ENCODE data around the gene INPP4A.

The INPP4A gene

DNA sequence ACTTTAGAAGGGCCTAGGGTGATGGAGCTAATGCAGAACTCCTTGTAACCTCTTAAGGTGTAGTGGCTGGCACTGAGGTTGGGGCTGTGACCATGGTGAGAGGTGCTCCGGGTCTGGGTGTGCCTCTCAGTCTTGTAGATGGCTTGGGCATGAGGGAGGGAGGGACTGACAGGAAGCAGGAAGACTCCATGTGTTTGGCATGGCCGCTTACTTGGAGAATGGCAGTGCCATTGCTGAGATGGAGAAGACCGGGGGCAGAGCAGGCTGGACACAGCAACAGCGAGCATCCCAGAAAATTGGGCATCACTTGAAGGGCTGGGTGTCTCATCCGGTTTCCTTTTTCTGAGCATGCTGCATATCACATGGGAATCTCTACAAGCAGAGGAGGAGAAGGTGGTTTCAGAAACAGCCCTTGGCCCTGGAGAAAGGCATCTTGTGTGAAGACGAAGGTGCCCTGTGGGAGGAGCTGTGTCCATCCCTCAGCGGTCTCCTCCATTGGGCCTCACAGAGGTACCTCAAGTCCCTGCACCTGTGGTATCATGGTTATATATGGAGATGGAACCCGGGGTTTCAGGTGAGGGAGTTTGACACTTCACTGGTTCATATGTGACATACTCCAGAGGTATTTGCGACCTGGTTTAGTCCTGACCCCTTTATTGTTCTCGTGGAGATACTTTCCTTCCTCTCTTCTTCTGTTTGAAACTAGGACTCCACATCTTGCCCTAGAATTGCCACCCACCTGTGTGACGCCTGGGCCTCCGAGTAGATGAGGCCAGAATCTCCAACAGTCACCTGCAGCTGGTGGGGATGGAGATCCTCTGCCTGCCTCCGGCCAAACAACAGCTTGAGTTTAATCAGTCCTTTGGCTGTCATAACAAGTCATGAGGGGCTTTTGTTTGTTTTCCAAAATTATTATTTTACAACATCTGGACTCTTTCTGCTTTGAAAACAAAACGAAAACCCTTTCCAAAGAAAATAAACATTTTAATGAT is 45.6 kb downstream of the INPP4A start:
- no peak overlapping the region for H3K27ac Mint-ChIP-seq
- H3K4me3 Mint-ChIP-seq = no peak overlapping the region
- peaks cover 14% of the 10 kb centered on the region for H3K9me3 Mint-ChIP-seq
- H3K27me3 Mint-ChIP-seq (ENCODE audit: low read depth, poor library complexity) = peaks cover 2% of the 10 kb centered on the region
- peaks cover 34% of the 10 kb centered on the region for H3K36me3 Mint-ChIP-seq (ENCODE audit: low read depth)
- peaks cover 19% of the 10 kb centered on the region for H3K4me1 Mint-ChIP-seq
- TF ChIP-seq, protein P1, sequence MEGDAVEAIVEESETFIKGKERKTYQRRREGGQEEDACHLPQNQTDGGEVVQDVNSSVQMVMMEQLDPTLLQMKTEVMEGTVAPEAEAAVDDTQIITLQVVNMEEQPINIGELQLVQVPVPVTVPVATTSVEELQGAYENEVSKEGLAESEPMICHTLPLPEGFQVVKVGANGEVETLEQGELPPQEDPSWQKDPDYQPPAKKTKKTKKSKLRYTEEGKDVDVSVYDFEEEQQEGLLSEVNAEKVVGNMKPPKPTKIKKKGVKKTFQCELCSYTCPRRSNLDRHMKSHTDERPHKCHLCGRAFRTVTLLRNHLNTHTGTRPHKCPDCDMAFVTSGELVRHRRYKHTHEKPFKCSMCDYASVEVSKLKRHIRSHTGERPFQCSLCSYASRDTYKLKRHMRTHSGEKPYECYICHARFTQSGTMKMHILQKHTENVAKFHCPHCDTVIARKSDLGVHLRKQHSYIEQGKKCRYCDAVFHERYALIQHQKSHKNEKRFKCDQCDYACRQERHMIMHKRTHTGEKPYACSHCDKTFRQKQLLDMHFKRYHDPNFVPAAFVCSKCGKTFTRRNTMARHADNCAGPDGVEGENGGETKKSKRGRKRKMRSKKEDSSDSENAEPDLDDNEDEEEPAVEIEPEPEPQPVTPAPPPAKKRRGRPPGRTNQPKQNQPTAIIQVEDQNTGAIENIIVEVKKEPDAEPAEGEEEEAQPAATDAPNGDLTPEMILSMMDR (IDR thresholded peaks at IDR 0.05) = no peak
- no peak for DNase-seq

DNA sequence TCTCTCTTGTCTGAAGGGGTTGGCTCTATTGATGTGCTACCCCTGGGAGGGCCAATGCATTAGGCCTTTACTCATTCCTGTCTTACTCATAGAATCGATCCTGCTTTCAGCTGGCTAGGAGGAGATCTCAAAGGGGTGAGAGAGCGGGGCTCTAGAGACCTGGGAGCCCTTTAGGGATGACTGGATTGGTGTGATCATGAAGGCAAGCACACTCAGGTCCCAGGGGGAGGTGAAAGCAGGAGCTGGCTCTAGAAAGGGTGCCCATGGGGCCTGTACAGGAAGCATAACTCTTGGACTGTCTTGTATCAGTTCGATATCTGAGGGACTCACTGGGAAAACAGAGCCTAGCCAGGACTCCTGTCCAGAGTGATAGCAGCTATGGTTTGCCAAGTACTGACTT is 47.8 kb downstream of the INPP4A start:
- no peak overlapping the region for H3K4me3 Mint-ChIP-seq
- H3K4me1 Mint-ChIP-seq = peaks cover 7% of the 10 kb centered on the region
- DNase-seq = no peak
- H3K27me3 Mint-ChIP-seq (ENCODE audit: low read depth, poor library complexity) = peaks cover 2% of the 10 kb centered on the region
- peaks cover 34% of the 10 kb centered on the region for H3K9me3 Mint-ChIP-seq
- H3K27ac Mint-ChIP-seq = peak overlapping the region; percentile 20
- TF ChIP-seq, protein P1 (IDR thresholded peaks at IDR 0.05) = no peak
- peaks cover 54% of the 10 kb centered on the region for H3K36me3 Mint-ChIP-seq (ENCODE audit: low read depth)

DNA sequence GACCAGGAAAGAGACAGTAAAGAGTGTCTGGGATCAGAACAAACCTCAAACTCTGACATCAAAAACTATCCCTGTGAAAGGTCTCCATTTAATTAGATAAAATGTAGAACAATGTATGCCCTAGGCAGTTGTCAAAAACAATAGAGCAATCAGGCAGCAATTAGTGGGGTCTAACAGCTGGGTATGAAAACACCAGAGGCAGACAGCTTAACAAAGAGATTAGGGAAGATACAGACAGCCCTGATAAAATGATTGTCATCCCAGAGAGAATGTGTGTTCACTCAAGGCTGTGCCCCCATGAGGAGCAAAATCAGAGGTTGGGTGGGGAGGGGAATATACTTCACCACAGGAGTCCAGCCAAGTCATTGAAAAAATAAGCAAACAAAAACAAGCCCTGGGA is 50.0 kb downstream of the INPP4A start:
- Mint-ChIP-seq H3K4me3 (no peak overlapping the region), H3K27ac (no peak overlapping the region)

DNA sequence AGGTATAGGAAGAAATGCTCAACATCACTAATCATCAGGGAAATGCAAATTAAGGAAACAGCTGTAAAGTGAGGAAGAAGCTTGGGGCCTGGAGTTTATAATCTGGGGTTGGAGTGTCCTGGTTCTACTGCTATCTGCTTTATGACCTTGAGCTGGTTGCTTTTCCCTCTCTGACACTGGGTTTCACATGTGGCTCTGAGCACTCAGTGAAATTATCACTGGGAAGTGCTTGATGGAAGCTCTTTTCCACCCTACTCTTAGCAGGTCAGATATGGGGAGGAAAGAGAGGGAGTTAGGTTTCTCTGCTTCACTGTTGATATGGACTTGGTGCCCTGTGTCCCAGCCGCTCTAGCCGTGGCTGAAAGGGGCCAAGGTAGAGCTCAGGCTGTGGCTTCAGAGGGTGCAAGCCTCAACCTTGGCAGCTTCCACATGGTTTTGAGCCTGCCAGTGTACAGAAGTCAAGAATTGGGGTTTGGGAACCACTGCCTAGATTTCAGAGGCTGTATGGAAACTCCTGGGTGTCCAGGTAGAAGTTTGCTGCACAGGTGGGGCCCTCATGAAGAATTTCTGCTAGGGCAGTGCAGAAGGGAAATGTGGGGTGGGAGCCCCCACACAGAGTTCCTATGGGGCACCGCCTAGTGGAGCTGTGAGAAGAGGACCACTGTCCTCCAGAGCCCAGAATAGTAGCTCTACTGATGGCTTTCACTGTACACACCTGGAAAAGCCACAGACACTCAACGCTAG is 52.3 kb downstream of the INPP4A start:
- TF ChIP-seq, protein P1 (IDR thresholded peaks at IDR 0.05) = no peak
- H3K27me3 Mint-ChIP-seq (ENCODE audit: low read depth, poor library complexity) = no peaks in the 10 kb centered on the region
- peaks cover 45% of the 10 kb centered on the region for H3K9me3 Mint-ChIP-seq
- H3K4me1 Mint-ChIP-seq = peaks cover 17% of the 10 kb centered on the region
- H3K36me3 Mint-ChIP-seq (ENCODE audit: low read depth) = peaks cover 70% of the 10 kb centered on the region
- no peak for DNase-seq
- H3K27ac Mint-ChIP-seq = no peak overlapping the region
- H3K4me3 Mint-ChIP-seq = no peak overlapping the region

More for the DNA sequence above, 50.0 kb downstream of the INPP4A start:
- peaks cover 71% of the 10 kb centered on the region for H3K36me3 Mint-ChIP-seq (ENCODE audit: low read depth)
- TF ChIP-seq, protein P1 (IDR thresholded peaks at IDR 0.05) = no peak
- H3K27me3 Mint-ChIP-seq (ENCODE audit: low read depth, poor library complexity) = peaks cover 2% of the 10 kb centered on the region
- peaks cover 45% of the 10 kb centered on the region for H3K9me3 Mint-ChIP-seq
- peaks cover 9% of the 10 kb centered on the region for H3K4me1 Mint-ChIP-seq
- no peak for DNase-seq

DNA sequence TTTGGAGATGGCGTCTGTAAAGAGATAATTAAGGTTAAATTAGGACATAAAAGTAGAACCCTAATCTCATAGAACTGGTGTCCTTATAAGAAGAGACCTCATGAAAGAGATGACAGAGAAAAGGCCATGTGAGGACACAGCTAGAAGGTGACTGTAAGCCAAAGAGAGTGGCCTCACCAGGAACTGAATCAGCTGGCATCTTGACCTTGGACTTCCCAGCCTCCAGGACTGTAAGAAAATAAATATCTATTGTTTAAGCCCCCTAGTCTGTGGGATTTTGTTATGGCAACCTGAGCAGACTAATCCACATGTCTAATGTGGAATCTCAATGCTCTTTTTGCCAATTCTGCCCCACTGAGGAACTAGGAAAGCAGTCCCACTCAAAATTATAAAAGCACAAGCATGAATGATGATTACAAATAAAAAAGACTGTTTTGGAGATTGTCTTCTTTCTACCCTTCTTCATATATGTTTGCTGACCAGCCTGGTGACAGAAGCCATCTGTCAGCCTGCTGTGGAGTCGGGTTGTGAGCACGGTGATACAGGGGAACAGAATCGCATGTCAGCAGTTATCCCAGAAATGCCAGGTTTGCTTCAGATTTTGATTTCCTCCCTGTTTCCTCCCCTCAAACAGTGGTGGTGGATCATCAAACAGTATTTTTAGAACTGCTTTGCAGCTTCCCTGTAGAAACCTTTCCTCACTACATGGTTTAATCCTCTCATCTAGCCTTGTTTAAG is 54.2 kb downstream of the INPP4A start:
- H3K27me3 Mint-ChIP-seq (ENCODE audit: low read depth, poor library complexity) = no peaks in the 10 kb centered on the region
- H3K4me1 Mint-ChIP-seq = peaks cover 30% of the 10 kb centered on the region
- H3K9me3 Mint-ChIP-seq = peaks cover 45% of the 10 kb centered on the region
- H3K4me3 Mint-ChIP-seq = no peak overlapping the region
- peak overlapping the region; percentile 63 for H3K27ac Mint-ChIP-seq
- no peak for DNase-seq
- TF ChIP-seq, protein P1 (IDR thresholded peaks at IDR 0.05) = no peak
- peaks cover 72% of the 10 kb centered on the region for H3K36me3 Mint-ChIP-seq (ENCODE audit: low read depth)

Measured in nephron progenitor cell (in vitro differentiated cells).